ENCODE measurements around the gene SLC25A38.

GRCh38 chr3:39372833-39373232 lies 10.3 kb upstream of the SLC25A38 start:
- TF ChIP-seq, protein P1, sequence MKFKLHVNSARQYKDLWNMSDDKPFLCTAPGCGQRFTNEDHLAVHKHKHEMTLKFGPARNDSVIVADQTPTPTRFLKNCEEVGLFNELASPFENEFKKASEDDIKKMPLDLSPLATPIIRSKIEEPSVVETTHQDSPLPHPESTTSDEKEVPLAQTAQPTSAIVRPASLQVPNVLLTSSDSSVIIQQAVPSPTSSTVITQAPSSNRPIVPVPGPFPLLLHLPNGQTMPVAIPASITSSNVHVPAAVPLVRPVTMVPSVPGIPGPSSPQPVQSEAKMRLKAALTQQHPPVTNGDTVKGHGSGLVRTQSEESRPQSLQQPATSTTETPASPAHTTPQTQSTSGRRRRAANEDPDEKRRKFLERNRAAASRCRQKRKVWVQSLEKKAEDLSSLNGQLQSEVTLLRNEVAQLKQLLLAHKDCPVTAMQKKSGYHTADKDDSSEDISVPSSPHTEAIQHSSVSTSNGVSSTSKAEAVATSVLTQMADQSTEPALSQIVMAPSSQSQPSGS (IDR thresholded peaks at IDR 0.05; ENCODE audit: low read length) = no peak
- TF ChIP-seq HDAC2 (IDR thresholded peaks at IDR 0.05) (no peak), RAD51 (IDR thresholded peaks at IDR 0.05) (no peak), TAF1 (IDR thresholded peaks at IDR 0.05; ENCODE audit: borderline replicate concordance, low read depth, low read length) (no peak), POLR2A (IDR thresholded peaks at IDR 0.05; ENCODE audit: low read depth, low read length) (no peak), BHLHE40 (IDR thresholded peaks at IDR 0.05; ENCODE audit: borderline replicate concordance in 1 of 2, low read depth in 2 of 2, low read length in 1 of 2) (no peak), SREBF1 (IDR thresholded peaks at IDR 0.05; ENCODE audit: low read length) (no peak), RCOR1 (conservative IDR thresholded peaks at IDR 0.05; ENCODE audit: low read depth, low read length) (no peak), RAD21 (IDR thresholded peaks at IDR 0.05; ENCODE audit: insufficient read depth, low read depth, low read length) (no peak)
- TF ChIP-seq, protein P2, sequence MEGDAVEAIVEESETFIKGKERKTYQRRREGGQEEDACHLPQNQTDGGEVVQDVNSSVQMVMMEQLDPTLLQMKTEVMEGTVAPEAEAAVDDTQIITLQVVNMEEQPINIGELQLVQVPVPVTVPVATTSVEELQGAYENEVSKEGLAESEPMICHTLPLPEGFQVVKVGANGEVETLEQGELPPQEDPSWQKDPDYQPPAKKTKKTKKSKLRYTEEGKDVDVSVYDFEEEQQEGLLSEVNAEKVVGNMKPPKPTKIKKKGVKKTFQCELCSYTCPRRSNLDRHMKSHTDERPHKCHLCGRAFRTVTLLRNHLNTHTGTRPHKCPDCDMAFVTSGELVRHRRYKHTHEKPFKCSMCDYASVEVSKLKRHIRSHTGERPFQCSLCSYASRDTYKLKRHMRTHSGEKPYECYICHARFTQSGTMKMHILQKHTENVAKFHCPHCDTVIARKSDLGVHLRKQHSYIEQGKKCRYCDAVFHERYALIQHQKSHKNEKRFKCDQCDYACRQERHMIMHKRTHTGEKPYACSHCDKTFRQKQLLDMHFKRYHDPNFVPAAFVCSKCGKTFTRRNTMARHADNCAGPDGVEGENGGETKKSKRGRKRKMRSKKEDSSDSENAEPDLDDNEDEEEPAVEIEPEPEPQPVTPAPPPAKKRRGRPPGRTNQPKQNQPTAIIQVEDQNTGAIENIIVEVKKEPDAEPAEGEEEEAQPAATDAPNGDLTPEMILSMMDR (IDR thresholded peaks at IDR 0.05 in 2 of 3, conservative IDR thresholded peaks at IDR 0.05 in 1 of 3; ENCODE audit: control insufficient read depth in 2 of 3, extremely low read depth in 1 of 3, insufficient read depth in 1 of 3, low read depth in 3 of 3, low read length in 3 of 3) = no peak
- TF ChIP-seq, protein P3, sequence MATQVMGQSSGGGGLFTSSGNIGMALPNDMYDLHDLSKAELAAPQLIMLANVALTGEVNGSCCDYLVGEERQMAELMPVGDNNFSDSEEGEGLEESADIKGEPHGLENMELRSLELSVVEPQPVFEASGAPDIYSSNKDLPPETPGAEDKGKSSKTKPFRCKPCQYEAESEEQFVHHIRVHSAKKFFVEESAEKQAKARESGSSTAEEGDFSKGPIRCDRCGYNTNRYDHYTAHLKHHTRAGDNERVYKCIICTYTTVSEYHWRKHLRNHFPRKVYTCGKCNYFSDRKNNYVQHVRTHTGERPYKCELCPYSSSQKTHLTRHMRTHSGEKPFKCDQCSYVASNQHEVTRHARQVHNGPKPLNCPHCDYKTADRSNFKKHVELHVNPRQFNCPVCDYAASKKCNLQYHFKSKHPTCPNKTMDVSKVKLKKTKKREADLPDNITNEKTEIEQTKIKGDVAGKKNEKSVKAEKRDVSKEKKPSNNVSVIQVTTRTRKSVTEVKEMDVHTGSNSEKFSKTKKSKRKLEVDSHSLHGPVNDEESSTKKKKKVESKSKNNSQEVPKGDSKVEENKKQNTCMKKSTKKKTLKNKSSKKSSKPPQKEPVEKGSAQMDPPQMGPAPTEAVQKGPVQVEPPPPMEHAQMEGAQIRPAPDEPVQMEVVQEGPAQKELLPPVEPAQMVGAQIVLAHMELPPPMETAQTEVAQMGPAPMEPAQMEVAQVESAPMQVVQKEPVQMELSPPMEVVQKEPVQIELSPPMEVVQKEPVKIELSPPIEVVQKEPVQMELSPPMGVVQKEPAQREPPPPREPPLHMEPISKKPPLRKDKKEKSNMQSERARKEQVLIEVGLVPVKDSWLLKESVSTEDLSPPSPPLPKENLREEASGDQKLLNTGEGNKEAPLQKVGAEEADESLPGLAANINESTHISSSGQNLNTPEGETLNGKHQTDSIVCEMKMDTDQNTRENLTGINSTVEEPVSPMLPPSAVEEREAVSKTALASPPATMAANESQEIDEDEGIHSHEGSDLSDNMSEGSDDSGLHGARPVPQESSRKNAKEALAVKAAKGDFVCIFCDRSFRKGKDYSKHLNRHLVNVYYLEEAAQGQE (IDR thresholded peaks at IDR 0.05; ENCODE audit: low read depth, low read length) = no peak
